HG03175 (cell line): Measurements from ENCODE around the gene KCTD15.

ENCODE experiments used
- ATAC-seq: cut with Tn5 transposase; IDR thresholded peaks from one replicate; pipeline ENCODE4 v1.9.1; 2021; ENCODE audit warnings: mild to moderate bottlenecking, moderate library complexity; ENCODE audit not compliant: unreplicated experiment

Gene KCTD15

DNA sequence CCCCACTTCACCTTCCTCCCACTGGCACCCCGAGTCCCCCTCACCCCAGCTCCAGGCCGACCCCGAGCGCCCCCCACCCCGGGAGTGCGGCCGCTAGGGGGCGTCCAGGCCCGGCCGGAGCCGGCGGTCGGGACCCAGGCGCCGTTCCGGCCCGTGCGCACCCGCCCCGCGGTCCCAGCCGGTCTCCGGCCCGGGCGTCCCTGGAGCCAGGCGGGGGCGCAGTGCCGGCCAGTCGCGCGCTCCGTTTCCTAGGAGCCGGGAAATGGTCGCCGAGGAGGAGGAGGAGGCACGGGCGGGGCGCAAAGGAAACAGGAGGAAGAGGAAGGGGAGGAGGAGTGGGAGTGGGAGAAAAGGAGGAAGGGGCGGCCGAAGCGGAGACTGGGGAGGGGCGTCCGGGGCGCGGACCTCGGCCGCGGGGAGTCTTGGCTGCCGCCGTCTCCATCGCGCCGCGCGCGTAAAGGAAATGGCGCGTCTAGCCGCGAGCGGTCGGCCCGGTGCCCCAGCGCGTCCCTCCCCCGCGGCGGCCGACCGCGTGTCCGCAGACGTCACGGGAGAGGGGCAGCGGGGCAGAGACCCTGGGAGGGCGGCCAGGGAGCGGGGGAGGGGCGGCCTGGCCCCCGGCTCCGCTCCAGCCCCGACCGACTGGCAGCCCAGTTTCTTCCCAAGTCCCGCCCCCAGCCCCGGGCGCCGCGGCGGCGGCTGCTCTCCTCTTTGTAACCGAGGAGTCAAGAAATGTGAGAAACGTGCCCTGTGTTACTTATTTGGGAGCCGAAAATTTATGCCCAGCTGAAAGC is 1.1 kb upstream of the KCTD15 start:
- ATAC-seq, result no peak

DNA sequence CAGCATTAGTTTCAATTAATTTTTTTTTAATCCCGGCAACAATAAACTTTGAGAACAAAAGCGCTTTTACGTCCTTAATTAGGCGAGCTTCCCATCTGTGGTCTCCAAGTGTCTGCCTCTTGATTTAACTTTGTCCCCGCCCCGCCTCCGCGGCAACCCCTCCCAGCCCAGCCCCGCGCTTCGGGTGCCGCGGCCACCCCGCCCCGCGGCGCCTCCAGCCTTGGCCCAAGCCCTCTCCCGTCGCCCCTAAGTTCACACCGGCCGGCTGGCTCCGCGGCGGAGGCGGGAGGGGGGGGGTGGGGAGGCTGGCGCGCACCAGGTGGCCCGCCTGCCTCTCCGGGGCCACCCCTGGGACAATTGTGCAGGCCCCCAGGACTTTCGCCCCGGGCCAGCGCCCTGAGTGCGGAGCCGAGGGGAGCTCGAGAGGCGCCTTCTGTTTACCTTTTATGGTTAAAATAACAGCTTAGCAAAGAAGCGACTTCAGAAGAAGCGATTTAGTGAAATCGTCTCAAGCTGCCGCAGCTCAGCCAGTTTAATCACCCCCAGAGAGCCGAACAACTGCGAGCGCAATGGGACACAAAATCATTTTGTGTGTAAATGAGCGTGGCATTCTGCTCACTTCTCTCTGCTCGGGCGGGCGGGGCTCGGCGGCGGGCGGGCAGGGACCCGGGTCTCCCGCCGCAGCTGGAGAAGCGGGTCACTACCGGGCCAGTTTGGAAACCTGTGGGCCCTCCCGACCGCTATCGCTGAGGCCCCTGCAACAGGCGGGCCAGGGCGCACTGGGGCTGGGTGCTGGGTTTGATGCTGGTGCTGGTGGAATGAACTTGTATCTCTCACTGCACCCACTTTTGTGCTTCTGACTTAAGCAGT is 1.4 kb downstream of the KCTD15 start:
- no peak for ATAC-seq

DNA sequence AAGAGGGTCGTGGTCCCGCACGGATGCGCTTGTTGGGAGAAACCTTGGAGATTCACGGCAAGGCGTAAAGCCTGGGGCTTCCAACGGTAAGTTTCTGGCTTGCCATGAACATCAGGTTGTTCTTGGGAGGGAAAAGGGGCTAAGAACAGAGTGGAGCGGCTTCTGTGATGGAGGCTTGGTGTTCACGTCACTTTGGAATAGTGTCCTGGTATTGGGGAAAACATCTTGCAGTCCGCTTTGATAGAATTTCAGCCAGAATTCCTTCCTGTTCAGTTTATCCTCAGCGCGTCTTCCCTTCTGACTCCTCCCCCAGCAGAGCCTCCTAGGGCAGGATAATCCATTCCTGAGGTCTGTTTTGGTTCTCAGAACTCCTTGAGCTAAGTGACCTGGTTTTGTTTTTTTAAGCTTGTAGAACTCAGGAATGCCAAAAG is 2.0 kb downstream of the KCTD15 start:
- ATAC-seq, result no peak

DNA sequence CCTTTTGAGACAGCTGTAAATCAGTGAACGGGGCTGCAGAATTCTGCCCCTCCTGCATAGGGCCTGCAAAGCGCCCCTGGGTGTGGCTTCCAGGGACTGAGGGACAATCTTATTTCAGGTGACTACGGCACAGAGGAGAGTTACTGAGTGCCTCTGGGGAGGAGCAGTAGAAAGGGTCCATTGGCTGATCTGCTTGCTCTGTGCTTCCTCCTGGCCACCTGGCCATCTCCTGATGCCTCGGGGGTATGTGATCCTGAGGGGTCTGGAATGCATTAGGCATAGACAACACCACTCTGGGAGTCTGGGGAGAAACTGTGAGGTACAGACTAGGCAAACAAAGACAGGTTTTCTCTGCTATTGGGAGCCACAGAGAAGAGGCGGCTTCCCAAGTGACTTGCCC is 2.8 kb downstream of the KCTD15 start:
- ATAC-seq, result no peak

DNA sequence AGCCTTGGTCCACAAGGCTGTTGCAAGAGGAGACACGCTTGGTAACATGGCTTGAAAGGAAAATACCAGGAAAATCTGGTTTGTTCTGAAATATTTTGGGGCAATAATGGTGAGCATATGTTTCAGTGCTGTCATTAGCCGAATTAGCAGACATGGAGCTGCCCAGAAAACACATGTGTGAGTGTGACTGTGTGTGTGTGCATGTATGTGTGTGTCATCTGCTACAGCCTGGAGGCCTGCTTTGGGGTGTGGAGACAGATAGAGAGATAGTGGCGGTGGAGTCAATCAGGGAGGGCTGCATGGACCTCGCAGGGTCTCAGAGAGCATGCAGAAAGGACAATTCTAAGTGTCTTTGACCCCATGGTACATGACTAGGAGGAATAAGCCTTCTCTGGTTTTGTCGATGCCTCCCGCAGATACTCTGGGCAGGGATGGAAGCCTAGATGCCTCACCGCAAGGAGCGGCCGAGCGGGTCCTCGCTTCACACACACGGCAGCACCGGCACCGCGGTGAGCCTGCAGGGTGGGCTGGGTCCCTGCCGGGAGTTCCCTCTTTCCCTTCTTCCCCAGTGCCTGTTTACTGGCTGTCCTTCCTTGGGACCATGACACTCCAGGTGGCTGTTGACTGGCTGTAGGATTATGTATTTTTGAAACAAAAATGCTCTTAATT is 3.5 kb downstream of the KCTD15 start:
- ATAC-seq, result no peak

DNA sequence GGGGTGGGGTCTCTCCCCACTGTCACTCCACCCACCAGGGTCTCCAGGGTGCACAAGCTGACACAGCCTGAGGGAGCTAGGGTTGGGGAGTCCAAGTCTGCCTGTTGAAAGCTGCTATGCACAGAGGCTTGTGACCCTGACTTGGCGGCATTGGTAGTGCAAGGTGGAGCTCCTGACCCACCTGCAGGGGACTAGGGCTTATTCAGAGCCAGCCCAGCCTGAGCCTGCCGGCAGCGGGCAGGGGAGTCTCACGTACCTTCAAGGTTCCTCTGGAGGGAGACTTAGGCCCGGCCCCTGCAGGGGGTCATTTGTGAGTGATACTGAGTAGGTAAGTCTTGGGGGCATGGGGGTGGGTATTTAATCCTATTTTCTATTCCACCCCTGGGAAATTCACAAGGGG is 4.7 kb downstream of the KCTD15 start:
- no peak for ATAC-seq

DNA sequence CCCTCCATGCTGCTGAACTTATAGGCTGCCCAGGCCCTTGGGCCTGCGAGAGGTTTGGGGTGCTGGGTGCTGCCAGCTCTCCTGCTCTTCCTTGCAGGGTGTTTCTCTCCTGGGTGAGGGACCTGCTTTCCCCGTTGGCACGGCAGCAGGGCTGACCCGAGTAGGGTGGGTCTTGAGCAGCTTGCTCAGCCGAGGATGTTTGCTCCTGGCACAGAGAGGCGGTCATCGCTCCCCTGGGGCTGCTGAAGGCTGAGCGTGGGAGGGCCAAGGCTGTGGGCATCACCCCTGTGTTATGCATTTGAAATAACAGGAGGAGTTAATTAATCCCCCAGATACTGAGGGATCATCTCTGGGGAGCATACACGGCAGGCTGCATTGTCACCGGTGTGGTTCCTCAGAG is 5.3 kb downstream of the KCTD15 start:
- ATAC-seq, result no peak

DNA sequence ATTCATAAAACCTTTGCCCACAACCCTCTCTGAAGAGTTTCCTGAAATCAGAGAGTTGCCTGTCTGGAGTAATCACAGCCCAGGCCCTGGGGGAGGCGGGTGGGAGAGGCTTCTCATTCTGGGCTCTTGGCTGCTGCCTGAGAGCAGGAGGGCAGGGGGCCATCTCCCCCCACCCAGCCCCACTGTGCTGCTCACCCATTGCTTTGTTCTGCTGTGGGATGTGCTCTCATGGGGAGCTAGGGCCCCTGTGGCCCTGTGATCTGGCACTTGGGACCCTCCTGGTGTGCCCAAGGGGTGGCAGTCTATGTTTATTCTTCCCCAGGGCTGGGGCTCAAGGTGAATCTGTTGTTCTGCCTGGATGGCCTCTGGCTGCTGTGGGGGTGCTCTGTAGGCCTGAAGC is 6.1 kb downstream of the KCTD15 start:
- ATAC-seq, result no peak

DNA sequence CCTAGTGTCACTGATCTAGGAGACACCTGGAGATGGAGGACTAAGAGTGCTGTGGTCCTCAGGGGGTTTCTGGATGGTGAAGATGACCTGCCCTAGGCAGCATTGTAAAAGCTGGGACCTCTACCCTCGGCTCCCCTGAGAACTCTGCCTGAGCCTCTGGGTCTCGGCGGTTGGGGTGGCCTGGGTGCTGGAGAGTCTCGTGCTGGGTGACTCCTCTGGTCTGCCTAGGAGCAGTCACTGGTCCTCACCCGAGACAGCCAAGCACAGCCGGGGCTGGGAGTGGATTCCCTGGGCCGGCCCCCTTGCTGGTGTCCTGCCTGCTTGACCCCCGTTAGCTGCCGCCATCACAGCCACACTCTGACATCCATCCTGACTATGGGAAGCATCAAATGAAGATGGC is 6.7 kb downstream of the KCTD15 start:
- no peak for ATAC-seq

DNA sequence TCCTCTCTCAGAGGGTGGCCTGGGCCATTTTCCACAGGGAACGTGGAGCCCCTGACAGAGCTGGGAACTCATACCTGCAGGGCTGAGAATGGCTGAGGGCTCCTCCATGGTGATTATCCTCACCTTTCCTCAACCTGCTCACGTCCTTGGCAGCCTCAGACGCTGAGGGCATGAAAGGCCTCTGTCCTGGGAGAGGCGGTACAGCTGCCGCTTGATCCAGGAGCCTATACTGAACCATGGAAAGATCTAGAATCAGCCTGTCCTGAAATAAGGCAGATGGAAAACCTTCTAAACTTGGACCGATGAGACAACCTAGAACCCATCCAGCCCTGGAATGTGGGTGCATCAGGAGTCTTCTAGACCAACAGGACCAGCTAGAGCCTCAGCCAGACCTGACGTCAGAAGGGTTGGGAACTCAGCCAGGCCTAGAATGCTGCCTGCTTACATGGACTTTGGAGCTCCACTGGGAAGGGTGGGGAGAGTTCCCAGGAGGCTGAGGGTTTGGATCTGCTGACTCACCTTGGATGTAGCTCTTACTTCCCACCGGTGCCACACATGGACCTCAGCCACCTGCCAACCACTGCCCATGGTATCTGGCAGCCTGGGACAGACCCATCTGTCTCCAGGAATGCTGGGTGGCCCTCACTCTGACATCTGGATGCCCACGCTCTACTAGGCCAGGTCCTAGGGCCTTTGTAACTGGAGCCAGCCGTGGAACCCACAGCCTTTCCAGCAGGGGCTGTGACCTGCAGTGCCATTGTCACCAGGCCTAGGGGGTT is 7.5 kb downstream of the KCTD15 start:
- no peak for ATAC-seq

DNA sequence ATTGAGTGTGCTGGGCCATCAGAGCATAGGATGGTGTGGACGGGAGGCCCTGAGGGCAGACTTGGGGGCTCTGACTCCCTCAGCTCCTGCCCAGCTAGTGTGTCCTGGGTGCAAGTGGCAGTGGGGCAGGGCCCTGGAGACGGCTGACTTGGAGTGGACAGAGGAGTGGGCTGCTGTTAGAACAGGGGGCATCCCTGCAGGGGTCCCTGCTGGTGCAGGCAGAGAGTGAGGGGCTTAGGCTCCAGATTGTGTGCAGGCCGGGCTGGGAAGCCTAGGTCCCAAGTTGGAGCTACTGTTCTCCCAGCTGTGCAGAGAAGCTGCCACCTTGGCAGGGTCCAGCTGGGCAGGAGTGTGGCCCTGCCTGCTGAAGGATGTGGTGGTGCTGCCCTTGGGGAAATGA is 8.6 kb downstream of the KCTD15 start:
- ATAC-seq, result no peak

DNA sequence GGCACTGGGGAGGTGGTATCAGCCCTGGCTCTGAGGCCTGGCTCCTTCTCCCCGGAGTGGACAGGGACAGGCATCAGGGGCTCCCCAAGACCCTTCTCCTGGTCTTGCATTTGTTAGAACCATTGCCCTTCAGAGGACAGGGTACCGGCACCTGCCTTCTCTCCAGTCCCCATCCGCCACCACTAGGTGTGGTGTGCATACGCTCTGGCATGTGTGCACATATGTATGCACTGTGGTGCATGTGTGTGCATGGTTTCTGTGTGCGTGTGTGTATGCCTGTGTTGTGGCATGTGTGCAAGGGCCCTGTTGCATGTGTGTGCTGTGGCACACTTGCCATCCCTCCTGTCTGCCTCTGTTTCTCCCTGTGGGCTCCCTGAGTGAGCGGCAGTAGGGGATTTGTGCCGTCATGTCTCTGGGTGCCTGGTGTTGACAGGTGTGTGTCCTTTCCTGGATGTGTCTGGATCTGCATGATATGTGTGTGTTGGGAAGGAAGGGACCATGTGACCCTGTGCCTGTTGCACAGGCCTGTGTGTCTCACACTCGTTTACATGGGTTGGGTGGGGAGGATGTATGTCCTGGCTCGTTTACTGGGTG is 9.3 kb downstream of the KCTD15 start:
- ATAC-seq, result no peak

DNA sequence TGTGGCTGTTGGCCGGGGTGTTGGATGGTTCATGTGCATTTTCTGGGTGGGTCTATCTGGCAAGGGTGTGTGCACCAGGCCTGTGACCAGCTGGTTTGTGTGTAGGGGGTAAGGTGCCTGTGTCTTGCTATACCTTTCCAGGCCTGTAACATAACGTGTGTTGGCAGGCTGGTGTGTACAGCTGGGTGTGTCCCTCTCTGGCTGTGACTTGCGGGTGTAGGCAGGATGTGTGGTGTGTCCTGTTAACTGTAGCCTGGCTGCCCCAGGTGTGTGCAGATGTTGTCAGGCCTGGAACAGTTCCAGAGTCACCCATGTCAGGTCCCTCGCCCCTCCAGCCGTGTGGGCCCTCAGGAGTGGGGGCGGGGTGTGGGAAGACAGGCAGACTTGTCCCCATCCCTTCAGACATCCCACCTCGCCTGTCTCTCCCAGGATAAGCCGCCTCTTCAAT is 9.8 kb downstream of the KCTD15 start:
- ATAC-seq, result no peak

DNA sequence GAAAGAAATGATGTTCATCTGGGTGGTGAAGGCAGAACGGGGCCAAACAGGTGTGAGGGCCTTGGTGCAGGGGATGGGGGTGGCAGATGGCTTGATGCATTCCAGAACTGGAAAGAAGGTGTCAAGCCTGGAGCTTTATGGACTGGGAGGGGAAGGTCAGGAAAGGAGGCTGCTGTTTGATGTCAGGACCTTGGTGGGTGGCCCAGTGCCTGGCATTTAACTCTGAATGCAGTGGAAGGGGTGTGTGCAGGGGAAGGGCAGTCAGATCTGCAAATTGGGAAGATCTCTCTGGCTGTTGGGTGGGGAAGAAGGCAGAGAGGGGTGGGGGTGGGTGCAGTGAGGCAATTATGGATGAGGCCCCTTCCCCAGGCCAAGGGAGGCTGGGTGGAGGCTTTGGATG is 11.7 kb downstream of the KCTD15 start:
- ATAC-seq, result no peak

DNA sequence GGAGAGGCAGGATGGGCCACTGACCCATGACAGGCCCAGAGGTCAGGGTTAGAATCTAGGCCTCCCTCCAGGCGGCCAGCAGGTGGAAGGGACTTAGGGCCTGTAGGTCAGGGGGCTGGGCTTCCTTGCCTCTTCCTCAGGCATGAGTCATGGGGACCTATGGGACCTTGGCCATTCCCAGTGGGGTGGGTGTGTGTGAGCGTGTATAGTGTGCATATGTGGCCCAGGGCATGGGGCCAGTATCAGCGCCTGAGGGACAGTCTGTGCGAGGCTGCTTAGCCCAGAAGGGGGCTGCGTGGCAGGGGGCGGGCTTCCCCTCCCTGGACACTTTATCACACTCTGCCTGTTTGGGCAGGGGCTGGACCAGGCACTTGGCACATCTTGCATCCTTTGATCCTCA is 13.3 kb downstream of the KCTD15 start:
- ATAC-seq, result no peak

DNA sequence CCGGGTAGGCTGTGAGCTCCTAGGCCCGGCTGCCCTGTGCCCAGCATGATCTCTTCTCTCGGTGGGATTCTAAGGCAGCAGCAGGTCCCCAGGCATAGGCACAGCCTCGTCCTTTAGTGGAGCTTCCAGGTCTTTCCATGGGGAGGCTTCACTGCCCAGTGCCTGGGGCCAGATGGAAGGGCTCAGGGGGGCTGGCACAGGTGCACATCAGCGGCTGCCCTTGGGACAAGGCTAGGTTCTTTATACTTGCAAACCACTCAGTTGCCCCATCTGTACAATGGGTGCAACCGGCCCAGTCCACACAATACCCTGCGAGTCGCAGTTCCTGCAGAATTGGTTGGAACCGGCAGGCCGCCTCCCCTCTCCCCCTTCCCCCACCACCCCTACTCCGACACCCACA is 14.2 kb downstream of the KCTD15 start:
- no peak for ATAC-seq

DNA sequence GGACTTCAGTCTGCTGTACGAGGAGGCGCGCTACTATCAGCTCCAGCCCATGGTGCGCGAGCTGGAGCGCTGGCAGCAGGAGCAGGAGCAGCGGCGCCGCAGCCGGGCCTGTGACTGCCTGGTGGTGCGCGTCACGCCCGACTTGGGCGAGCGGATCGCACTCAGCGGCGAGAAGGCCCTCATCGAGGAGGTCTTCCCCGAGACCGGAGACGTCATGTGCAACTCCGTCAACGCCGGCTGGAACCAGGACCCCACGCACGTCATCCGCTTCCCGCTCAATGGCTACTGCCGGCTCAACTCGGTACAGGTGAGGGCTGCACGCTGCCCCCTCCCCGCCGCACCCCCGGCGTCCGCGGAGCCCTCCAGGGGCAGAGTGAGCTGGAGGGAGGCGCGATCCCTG is 14.6 kb downstream of the KCTD15 start:
- ATAC-seq, result no peak

DNA sequence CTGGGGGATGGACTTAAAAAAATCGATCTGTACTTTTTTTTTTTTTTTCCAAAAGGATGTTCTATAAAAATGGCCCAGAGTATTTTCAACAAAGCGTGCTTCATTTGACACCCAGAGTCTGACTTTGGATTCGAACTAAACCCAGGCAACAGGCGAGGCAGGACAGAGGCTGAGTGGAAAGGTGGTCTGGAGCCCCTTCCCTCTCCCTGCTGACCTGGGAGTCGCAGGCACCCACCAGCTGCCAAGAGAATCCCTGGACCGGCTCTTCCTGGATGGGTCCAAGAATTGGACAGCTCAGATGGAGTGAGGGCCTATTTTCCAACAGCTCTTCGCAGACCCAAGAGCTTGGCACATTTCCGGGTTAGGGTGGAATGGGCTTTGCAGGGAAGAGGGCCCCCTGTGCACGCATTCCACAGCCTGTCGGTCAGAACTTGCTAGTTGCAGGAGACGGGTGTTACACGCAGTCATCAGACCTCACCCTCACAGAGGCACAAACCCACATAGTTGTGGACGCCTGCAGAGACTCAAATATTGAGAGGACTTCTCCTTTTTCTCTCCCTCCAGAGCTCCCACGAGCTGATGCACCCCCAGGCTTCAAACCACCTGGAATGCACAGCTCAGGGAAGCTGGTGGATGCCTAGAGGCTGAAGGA is 15.2 kb downstream of the KCTD15 start:
- no peak for ATAC-seq

DNA sequence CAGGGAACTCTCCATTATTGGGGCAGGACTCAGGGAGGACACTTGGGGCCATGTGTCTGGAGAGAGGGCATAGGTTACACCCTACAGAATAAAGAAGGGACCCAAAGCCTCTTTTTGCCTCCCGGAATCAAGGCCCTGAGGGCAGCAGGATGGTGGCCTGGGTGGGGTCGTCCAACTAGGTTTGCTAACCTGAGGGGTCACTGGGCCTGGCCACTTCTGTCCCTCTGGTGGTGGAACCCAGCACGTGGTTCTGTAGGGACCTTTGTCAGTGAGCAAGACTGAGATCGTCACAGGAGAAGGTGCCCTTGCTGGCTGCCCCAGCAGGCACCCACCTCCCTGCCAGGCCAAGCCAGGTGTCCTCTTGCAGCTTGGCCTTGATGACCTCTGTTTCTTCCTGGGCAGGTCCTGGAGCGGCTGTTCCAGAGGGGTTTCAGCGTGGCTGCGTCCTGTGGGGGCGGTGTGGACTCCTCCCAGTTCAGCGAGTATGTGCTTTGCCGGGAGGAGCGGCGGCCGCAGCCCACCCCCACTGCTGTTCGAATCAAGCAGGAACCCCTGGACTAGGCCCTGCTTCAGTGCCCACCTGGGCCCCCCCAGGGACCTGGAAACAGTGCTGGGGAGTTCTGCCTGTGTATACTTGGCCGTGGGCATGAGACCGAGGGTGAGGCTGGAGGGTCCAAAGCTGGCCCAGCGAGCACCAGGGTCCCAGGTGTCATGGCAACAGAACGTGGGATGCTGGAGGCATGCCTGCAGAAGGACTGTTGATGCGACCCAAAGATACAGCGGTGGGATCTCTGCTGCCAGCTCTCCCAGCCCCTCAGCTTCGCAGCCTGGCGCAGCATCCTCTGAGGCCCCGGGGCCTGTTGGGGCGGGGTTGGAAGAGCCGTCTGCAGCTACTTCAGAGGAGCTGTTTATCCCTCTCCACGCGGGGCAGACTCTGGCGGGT is 16.0 kb downstream of the KCTD15 start:
- ATAC-seq, result no peak
